HEK293T (cell line): Measurements from ENCODE around the gene GLI1.
"Not testable (repeated sequence)": the region's sequence is repeated elsewhere in the genome, so short reads cannot be mapped to it uniquely, and the experiment has no call there.

ENCODE experiments used
- ARNT ChIP-seq: fragments of 450-650 bp; IDR thresholded peaks from 2 replicates; pipeline ENCODE4 v1.6.1; 2017; ENCODE audit warnings: mild to moderate bottlenecking
- ELF4 ChIP-seq: fragments of 450-650 bp; IDR thresholded peaks from 2 replicates; pipeline ENCODE4 v1.6.1; 2017; ENCODE audit warnings: antibody characterized with exemption
- FOXA1 ChIP-seq: fragments of 450-650 bp; IDR thresholded peaks from 2 replicates; pipeline ENCODE4 v1.6.1; 2016; ENCODE audit warnings: mild to moderate bottlenecking
- FOXM1 ChIP-seq: fragments of 450-650 bp; IDR thresholded peaks from 2 replicates; pipeline ENCODE4 v1.6.1; 2017; ENCODE audit warnings: mild to moderate bottlenecking, borderline replicate concordance
- HDGF ChIP-seq: fragments of 450-650 bp; IDR thresholded peaks from 2 replicates; pipeline ENCODE4 v1.6.1; 2017; ENCODE audit warnings: antibody characterized with exemption, borderline replicate concordance
- LEF1 ChIP-seq: fragments of 450-650 bp; IDR thresholded peaks from 2 replicates; pipeline ENCODE4 v1.6.1; 2017; ENCODE audit warnings: mild to moderate bottlenecking, borderline replicate concordance
- SP1 ChIP-seq: fragments of 450-650 bp; IDR thresholded peaks from 2 replicates; pipeline ENCODE4 v1.6.1; 2017
- SUZ12 ChIP-seq: fragments of 450-650 bp; IDR thresholded peaks from 2 replicates; pipeline ENCODE4 v1.6.1; 2016; ENCODE audit warnings: mild to moderate bottlenecking
- TARDBP ChIP-seq: fragments of 450-650 bp; IDR thresholded peaks from 2 replicates; pipeline ENCODE4 v1.6.1; 2016
- ZNF384 ChIP-seq: fragments of 450-650 bp; IDR thresholded peaks from 2 replicates; pipeline ENCODE4 v1.6.1; 2016
- TF ChIP-seq, protein P1 (sequence below): fragments of 450-650 bp; IDR thresholded peaks from 2 replicates; pipeline ENCODE4 v1.6.1; 2016

DNA sequence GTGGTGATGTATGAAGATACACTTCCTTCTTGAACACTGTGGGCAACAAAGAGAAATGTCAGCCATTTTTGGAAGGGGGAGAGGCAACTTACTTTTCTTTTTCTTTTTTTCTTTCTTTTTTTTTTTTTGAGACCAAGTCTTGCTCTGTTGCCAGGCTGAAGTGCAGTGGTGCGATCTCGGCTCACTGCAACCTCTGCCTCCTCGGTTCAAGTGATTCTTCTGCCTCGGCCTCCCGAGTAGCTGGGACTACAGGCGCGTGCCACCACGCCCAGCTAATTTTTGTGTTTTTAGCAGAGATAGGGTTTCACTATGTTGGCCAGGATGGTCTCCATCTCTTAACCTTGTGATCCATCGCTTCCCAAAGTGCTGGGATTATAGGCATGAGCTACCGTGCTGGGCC is 58.1 kb downstream of the GLI1 start:
- not testable (repeated sequence) for TF ChIP-seq SP1, TARDBP, ARNT, ZNF384, FOXM1, FOXA1, HDGF, ELF4, LEF1, SUZ12
- TF ChIP-seq, protein P1, sequence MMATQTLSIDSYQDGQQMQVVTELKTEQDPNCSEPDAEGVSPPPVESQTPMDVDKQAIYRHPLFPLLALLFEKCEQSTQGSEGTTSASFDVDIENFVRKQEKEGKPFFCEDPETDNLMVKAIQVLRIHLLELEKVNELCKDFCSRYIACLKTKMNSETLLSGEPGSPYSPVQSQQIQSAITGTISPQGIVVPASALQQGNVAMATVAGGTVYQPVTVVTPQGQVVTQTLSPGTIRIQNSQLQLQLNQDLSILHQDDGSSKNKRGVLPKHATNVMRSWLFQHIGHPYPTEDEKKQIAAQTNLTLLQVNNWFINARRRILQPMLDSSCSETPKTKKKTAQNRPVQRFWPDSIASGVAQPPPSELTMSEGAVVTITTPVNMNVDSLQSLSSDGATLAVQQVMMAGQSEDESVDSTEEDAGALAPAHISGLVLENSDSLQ = not testable (repeated sequence)
